ENCODE results near the gene NR5A1. TPM values are rescaled to one million over a fixed set of nuclear protein-coding genes. Genes with fewer than 3 reads are reported as not detected.

The NR5A1 gene
- total and polyA plus RNA-seq, 2 of the 13 experiments (the other 11 are each of a cell fraction or from before 2014, with no cell fraction given), result 28.9 to 44.7 TPM

DNA sequence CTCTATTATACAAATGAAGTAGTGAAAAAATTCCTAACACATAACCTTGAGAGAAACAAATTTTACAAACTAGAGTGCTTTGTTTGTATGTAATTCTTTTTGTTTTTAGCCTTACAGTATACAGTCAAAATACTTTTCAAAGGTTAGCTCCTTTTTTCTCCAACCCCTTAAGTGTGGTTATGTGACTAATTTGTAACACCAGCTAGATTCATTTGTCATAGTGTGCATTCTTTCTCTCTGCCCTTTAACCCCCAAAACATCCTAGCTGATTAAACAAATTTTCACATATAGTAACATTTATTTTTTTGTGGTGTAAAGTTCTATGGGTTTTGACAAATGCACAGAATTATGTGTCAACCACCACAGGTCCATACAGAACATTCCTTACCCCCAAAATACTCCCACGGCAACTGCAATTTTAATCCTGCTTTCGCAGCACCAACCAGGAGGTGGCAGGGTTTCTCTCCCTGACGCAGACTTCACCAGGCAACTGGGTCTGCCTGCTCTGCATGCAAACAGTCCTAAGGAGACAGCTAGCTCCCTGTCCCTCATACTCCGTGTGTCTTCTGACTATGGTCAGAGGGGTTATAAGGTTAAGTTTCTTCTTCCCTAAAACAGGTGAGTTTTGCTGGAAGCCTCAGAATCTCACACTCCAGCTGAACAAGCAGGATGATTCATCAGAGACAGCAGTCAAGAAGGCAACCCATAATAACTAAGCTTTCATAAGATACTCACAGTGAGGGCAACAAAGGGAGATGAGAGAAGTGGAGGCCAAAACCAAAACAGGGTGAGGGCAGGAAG is 44.5 kb upstream of the NR5A1 start (continued):
- TF ChIP-seq, protein P1, sequence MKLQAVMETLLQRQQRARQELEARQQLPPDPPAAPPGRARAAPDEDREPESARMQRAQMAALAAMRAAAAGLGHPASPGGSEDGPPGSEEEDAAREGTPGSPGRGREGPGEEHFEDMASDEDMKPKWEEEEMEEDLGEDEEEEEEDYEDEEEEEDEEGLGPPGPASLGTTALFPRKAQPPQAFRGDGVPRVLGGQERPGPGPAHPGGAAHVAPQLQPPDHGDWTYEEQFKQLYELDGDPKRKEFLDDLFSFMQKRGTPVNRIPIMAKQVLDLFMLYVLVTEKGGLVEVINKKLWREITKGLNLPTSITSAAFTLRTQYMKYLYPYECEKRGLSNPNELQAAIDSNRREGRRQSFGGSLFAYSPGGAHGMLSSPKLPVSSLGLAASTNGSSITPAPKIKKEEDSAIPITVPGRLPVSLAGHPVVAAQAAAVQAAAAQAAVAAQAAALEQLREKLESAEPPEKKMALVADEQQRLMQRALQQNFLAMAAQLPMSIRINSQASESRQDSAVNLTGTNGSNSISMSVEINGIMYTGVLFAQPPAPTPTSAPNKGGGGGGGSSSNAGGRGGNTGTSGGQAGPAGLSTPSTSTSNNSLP (IDR thresholded peaks at IDR 0.05; ENCODE audit: low read depth, low read length), result no peak
- TF ChIP-seq, protein P2, sequence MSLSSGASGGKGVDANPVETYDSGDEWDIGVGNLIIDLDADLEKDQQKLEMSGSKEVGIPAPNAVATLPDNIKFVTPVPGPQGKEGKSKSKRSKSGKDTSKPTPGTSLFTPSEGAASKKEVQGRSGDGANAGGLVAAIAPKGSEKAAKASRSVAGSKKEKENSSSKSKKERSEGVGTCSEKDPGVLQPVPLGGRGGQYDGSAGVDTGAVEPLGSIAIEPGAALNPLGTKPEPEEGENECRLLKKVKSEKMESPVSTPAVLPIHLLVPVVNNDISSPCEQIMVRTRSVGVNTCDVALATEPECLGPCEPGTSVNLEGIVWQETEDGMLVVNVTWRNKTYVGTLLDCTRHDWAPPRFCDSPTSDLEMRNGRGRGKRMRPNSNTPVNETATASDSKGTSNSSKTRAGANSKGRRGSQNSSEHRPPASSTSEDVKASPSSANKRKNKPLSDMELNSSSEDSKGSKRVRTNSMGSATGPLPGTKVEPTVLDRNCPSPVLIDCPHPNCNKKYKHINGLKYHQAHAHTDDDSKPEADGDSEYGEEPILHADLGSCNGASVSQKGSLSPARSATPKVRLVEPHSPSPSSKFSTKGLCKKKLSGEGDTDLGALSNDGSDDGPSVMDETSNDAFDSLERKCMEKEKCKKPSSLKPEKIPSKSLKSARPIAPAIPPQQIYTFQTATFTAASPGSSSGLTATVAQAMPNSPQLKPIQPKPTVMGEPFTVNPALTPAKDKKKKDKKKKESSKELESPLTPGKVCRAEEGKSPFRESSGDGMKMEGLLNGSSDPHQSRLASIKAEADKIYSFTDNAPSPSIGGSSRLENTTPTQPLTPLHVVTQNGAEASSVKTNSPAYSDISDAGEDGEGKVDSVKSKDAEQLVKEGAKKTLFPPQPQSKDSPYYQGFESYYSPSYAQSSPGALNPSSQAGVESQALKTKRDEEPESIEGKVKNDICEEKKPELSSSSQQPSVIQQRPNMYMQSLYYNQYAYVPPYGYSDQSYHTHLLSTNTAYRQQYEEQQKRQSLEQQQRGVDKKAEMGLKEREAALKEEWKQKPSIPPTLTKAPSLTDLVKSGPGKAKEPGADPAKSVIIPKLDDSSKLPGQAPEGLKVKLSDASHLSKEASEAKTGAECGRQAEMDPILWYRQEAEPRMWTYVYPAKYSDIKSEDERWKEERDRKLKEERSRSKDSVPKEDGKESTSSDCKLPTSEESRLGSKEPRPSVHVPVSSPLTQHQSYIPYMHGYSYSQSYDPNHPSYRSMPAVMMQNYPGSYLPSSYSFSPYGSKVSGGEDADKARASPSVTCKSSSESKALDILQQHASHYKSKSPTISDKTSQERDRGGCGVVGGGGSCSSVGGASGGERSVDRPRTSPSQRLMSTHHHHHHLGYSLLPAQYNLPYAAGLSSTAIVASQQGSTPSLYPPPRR (CRISPR knock-in tag; IDR thresholded peaks at IDR 0.05; ENCODE audit: borderline replicate concordance), result no peak
- peak; percentile 44; the same call in 1 of the 2 replicates for TF ChIP-seq FOSL2 (CRISPR knock-in tag; IDR thresholded peaks at IDR 0.05)
- TF ChIP-seq, protein P3, sequence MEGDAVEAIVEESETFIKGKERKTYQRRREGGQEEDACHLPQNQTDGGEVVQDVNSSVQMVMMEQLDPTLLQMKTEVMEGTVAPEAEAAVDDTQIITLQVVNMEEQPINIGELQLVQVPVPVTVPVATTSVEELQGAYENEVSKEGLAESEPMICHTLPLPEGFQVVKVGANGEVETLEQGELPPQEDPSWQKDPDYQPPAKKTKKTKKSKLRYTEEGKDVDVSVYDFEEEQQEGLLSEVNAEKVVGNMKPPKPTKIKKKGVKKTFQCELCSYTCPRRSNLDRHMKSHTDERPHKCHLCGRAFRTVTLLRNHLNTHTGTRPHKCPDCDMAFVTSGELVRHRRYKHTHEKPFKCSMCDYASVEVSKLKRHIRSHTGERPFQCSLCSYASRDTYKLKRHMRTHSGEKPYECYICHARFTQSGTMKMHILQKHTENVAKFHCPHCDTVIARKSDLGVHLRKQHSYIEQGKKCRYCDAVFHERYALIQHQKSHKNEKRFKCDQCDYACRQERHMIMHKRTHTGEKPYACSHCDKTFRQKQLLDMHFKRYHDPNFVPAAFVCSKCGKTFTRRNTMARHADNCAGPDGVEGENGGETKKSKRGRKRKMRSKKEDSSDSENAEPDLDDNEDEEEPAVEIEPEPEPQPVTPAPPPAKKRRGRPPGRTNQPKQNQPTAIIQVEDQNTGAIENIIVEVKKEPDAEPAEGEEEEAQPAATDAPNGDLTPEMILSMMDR (CRISPR knock-in tag; IDR thresholded peaks at IDR 0.05), result peak; percentile 87
- TF ChIP-seq STAT5B (CRISPR knock-in tag; IDR thresholded peaks at IDR 0.05), result no peak
- TF ChIP-seq, protein P4, sequence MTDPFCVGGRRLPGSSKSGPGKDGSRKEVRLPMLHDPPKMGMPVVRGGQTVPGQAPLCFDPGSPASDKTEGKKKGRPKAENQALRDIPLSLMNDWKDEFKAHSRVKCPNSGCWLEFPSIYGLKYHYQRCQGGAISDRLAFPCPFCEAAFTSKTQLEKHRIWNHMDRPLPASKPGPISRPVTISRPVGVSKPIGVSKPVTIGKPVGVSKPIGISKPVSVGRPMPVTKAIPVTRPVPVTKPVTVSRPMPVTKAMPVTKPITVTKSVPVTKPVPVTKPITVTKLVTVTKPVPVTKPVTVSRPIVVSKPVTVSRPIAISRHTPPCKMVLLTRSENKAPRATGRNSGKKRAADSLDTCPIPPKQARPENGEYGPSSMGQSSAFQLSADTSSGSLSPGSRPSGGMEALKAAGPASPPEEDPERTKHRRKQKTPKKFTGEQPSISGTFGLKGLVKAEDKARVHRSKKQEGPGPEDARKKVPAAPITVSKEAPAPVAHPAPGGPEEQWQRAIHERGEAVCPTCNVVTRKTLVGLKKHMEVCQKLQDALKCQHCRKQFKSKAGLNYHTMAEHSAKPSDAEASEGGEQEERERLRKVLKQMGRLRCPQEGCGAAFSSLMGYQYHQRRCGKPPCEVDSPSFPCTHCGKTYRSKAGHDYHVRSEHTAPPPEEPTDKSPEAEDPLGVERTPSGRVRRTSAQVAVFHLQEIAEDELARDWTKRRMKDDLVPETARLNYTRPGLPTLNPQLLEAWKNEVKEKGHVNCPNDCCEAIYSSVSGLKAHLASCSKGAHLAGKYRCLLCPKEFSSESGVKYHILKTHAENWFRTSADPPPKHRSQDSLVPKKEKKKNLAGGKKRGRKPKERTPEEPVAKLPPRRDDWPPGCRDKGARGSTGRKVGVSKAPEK (CRISPR knock-in tag; IDR thresholded peaks at IDR 0.05; ENCODE audit: borderline replicate concordance), result 0 out of 2 replicates have a peak, but pooled peaks have one; percentile 36
- TF ChIP-seq, protein P5, sequence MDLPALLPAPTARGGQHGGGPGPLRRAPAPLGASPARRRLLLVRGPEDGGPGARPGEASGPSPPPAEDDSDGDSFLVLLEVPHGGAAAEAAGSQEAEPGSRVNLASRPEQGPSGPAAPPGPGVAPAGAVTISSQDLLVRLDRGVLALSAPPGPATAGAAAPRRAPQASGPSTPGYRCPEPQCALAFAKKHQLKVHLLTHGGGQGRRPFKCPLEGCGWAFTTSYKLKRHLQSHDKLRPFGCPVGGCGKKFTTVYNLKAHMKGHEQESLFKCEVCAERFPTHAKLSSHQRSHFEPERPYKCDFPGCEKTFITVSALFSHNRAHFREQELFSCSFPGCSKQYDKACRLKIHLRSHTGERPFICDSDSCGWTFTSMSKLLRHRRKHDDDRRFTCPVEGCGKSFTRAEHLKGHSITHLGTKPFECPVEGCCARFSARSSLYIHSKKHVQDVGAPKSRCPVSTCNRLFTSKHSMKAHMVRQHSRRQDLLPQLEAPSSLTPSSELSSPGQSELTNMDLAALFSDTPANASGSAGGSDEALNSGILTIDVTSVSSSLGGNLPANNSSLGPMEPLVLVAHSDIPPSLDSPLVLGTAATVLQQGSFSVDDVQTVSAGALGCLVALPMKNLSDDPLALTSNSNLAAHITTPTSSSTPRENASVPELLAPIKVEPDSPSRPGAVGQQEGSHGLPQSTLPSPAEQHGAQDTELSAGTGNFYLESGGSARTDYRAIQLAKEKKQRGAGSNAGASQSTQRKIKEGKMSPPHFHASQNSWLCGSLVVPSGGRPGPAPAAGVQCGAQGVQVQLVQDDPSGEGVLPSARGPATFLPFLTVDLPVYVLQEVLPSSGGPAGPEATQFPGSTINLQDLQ (CRISPR knock-in tag; IDR thresholded peaks at IDR 0.05), result no peak
- no peak for TF ChIP-seq RAD51 (IDR thresholded peaks at IDR 0.05; ENCODE audit: borderline replicate concordance)
- TF ChIP-seq CHCHD3 (CRISPR knock-in tag; IDR thresholded peaks at IDR 0.05), result no peak
- peak; percentile 34; the same call in 1 of the 2 replicates for TF ChIP-seq MIXL1 (CRISPR knock-in tag; IDR thresholded peaks at IDR 0.05)
- TF ChIP-seq ZNF577 (CRISPR knock-in tag; IDR thresholded peaks at IDR 0.05; ENCODE audit: borderline replicate concordance, low read depth), result no peak
- no peak for TF ChIP-seq ZNF558 (CRISPR knock-in tag; IDR thresholded peaks at IDR 0.05; ENCODE audit: borderline replicate concordance)
- no peak for TF ChIP-seq HNRNPH1 (optimal IDR thresholded peaks at IDR 0.05; ENCODE audit: low read depth, low read length)
- TF ChIP-seq TOPORS (CRISPR knock-in tag; IDR thresholded peaks at IDR 0.05), result no peak
- no peak for TF ChIP-seq IKZF1 (IDR thresholded peaks at IDR 0.05)
